Esophagus squamous epithelium (tissue), 5 donors: Measurements from ENCODE around the gene TRIM33. TPM values are rescaled to one million over a fixed set of nuclear protein-coding genes. Genes with fewer than 3 reads are reported as not detected.

ENCODE experiments used
- DNase-seq: peaks from one replicate; lab custom pipeline; 2025; lab: John Stamatoyannopoulos, UW
- H3K27ac ChIP-seq, 4 donors: fragments of 200-600 bp; sonication (generic); one replicate each; pipeline ENCODE4 v1.5.1; 2016 to 2019; ENCODE audit warnings: mild to moderate bottlenecking in 1 of 4
- H3K27me3 ChIP-seq, 4 donors: fragments of 200-600 bp; sonication (generic); 1 replicate in 3 of 4; 2 replicates in 1 of 4; pipeline versions ENCODE4 v1.5.1 to v1.6.0; 2017 to 2021; ENCODE audit warnings: antibody characterized with exemption in 1 of 4
- H3K36me3 ChIP-seq, 3 donors: fragments of 200-600 bp; sonication (generic); one replicate each; pipeline ENCODE4 v1.5.1; 2016 to 2019
- H3K4me1 ChIP-seq, 3 donors: fragments of 200-600 bp; sonication (generic); one replicate each; pipeline ENCODE4 v1.5.1; 2017 to 2019
- H3K4me3 ChIP-seq, 4 donors: fragments of 200-600 bp; sonication (generic); 1 replicate in 3 of 4; 2 replicates in 1 of 4; pipeline ENCODE4 v1.5.1; 2016 to 2019; ENCODE audit warnings: mild to moderate bottlenecking in 2 of 4, moderate library complexity in 1 of 4
- H3K9me3 ChIP-seq, 3 donors: fragments of 200-600 bp; sonication (generic); one replicate each; pipeline ENCODE4 v1.5.1; 2016 to 2019
- POLR2A ChIP-seq, 4 donors: fragments of 450-650 bp; IDR thresholded peaks; one replicate each; pipeline ENCODE4 v1.6.1; 2017; ENCODE audit warnings: antibody characterized with exemption in 4 of 4, mild to moderate bottlenecking in 4 of 4, moderate library complexity in 3 of 4
- WGBS, 2 donors: methylation state at CpG; one replicate each; pipeline ENCODE4 v1.1.5; 2018; 5-methylcytosine and 5-hydroxymethylcytosine counted together
- intact Hi-C: fragments of 100-400 bp; cut with DNase I; formaldehyde crosslinking; loops from one replicate; pipeline ENCODE4 v1.15.0; 2022
- total RNA-seq, 4 donors: library from RNA; depleted of rRNA; stranded (reverse); fragments of >200 nt; gene quantifications; one replicate each; pipeline ENCODE4 v1.1.0, GENCODE V29; 2016
- TF ChIP-seq, protein P1 (sequence below), 6 experiments: fragments of 450-650 bp in 4 of 6; fragments of 200-600 bp in 2 of 6; sonication (generic) in 2 of 6; IDR thresholded peaks; one replicate each; pipeline ENCODE4 v1.5.1; 2016 to 2019; ENCODE audit warnings: antibody characterized with exemption in 6 of 6, mild to moderate bottlenecking in 4 of 6, moderate library complexity in 4 of 6
- donor health status: DM: yes; HTN: yes; CAD: no.

The TRIM33 gene
- total RNA-seq, 4 donors from 2014 or later: 19.1 to 38.7 (median 25.4) TPM

DNA sequence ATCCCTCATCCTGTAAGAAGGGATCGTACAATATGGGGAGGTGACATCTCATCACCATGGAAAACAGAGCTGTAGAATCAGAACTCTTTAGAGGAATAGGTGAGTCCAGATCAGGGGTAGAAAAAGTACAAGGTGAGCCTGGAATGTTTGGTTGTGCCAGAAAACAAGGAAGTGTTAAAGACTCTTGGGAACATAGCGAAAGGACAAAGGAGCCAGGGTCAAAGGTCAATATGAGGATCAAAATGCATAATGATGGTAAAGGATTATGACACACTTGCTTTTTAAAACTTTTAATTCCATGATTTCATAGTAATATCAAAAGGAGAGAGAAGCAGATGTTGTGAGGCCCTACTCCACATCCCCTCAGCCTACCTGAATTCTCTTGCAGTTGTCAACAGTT, 19.2 kb upstream of the TRIM33 start:
- DNase-seq: no peak
- H3K27me3 ChIP-seq: no peaks in the 10 kb centered on the region
- no peaks in the 10 kb centered on the region for H3K36me3 ChIP-seq
- WGBS, 2 donors: 86 to 91% methylated on average over 2 of the region's 2 CpGs
- H3K27ac ChIP-seq: no peak overlapping the region
- no peaks in the 10 kb centered on the region for H3K4me1 ChIP-seq
- TF ChIP-seq POLR2A (IDR thresholded peaks at IDR 0.05): no peak
- TF ChIP-seq, protein P1, sequence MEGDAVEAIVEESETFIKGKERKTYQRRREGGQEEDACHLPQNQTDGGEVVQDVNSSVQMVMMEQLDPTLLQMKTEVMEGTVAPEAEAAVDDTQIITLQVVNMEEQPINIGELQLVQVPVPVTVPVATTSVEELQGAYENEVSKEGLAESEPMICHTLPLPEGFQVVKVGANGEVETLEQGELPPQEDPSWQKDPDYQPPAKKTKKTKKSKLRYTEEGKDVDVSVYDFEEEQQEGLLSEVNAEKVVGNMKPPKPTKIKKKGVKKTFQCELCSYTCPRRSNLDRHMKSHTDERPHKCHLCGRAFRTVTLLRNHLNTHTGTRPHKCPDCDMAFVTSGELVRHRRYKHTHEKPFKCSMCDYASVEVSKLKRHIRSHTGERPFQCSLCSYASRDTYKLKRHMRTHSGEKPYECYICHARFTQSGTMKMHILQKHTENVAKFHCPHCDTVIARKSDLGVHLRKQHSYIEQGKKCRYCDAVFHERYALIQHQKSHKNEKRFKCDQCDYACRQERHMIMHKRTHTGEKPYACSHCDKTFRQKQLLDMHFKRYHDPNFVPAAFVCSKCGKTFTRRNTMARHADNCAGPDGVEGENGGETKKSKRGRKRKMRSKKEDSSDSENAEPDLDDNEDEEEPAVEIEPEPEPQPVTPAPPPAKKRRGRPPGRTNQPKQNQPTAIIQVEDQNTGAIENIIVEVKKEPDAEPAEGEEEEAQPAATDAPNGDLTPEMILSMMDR (IDR thresholded peaks at IDR 0.05): no peak
- no peaks in the 10 kb centered on the region for H3K9me3 ChIP-seq
- H3K4me3 ChIP-seq: no peak overlapping the region
- intact Hi-C loops: no loop called here

DNA sequence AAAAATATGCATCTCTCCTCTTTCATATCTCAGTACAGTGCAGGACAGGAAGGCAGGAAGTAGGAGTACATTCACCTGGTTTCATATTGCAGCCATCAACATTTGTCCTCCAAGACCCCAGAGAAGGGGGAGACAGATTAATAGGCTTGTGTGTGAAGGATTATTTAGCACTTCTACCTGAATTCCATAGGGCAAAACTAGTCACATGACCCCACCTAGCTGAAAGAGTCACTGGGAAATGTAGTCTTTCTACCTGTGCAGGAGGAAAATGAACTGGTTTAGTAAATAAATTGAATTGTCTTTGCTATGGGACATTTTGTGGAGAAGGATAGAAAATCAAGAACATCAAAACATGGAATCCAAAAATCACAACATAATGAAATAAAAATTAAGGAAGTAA, 13.9 kb upstream of the TRIM33 start:
- no peaks in the 10 kb centered on the region for H3K4me1 ChIP-seq
- H3K4me3 ChIP-seq: no peak overlapping the region
- no peak for DNase-seq
- TF ChIP-seq, protein P1 (IDR thresholded peaks at IDR 0.05): no peak
- no peak for TF ChIP-seq POLR2A (IDR thresholded peaks at IDR 0.05)
- no peak overlapping the region for H3K27ac ChIP-seq
- intact Hi-C loops: no loop called here
- peaks cover 0 to 7% (median 0%) of the 10 kb centered on the region in 4 donors for H3K27me3 ChIP-seq
- no peaks in the 10 kb centered on the region for H3K36me3 ChIP-seq
- H3K9me3 ChIP-seq: no peaks in the 10 kb centered on the region

DNA sequence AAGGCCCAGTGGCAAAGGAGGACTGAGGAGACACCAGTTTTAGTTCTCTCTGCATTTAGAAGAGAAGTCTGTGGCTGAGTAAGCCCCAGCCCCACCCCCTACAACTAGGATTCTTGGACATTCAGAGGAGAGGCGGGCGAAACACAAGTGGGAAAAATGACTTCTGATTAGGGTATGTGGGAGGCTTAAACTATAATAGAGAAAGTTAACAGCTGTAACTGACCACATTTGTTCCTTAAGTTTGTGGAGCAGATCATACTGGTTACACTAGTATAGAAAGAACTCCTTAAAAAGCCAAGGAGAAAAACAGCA, 11.2 kb upstream of the TRIM33 start:
- H3K4me1 ChIP-seq: no peaks in the 10 kb centered on the region
- H3K27ac ChIP-seq: no peak overlapping the region
- H3K9me3 ChIP-seq: no peaks in the 10 kb centered on the region
- H3K4me3 ChIP-seq: no peak overlapping the region
- H3K36me3 ChIP-seq: no peaks in the 10 kb centered on the region
- WGBS, 2 donors: 53 to 93% methylated on average over 2 of the region's 2 CpGs
- peaks cover 0 to 7% (median 0%) of the 10 kb centered on the region in 4 donors for H3K27me3 ChIP-seq
- intact Hi-C loops: no loop called here
- DNase-seq: no peak
- no peak for TF ChIP-seq POLR2A (IDR thresholded peaks at IDR 0.05)
- TF ChIP-seq, protein P1 (IDR thresholded peaks at IDR 0.05): no peak

DNA sequence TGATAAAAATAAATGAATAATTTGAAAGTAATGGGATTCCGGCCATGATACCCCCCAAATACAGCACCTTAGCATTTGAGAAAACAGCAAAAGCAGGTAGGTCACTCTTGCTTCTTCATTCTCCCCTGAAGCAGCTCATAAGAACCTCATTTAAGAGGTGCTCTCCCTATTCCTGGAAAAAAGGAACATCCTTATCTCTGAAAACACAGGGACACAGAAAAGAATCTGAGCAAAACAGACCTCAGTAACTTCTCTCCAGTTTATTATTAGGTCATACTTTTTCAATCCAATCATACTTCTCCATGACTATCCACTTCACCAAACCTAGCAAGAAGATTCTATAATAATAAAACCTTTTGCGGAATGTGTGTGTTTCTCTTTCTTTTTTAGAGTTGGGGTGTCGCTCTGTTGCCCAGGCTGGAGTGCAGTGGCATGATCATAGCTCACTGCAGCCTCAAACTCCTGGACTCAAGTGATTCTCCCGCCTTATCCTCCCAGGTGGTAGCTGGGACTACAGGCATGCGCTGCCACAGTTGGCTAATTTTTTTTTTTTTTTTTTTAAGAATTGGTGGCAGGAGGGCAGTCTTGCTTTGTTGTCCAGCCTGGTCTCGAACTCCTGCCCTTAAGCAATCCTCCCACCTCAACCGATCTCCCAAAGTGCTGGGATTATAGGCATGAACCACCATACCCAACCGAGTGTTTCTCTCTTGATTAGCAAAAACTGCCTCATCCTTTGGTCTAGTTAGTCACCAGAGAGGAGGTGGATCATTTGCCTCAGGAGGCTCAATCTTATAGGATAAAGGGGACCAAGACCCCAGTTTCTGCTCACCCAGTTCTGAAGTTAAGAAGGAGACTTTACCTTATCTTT, 10.6 kb upstream of the TRIM33 start:
- intact Hi-C loops: no loop called here
- DNase-seq: no peak
- 85 to 87% methylated on average over 8 of the region's 8 CpGs for WGBS, 2 donors
- Histone ChIP-seq H3K36me3 (no peaks in the 10 kb centered on the region), H3K9me3 (no peaks in the 10 kb centered on the region), H3K4me1 (no peaks in the 10 kb centered on the region), H3K27me3 (peaks cover 0 to 7% (median 0%) of the 10 kb centered on the region in 4 donors), H3K4me3 (no peak overlapping the region), H3K27ac (no peak overlapping the region)
- no peak for TF ChIP-seq POLR2A (IDR thresholded peaks at IDR 0.05)

DNA sequence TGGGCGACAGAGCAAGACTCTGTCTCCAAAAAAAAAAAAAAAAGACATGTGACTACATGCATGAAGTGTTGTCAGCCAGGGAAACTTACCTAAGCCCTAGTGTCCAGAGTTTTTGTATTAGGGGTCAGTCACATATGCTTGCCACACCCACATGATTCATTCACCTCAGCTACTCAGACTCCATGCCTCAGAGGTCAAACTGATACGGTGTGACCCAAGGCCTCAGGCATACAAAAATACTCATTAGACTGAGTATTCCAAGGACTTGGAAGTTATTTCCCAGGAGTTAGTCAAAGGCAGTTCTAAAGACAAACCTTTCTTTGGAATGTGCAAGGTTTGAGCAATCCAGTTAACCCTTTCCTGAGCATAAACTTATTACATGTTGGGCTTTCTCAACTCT, 6.3 kb upstream of the TRIM33 start:
- Histone ChIP-seq H3K4me1 (peaks cover 0 to 3% (median 3%) of the 10 kb centered on the region in 3 donors), H3K27ac (no peak overlapping the region), H3K36me3 (no peaks in the 10 kb centered on the region), H3K4me3 (no peak overlapping the region), H3K9me3 (no peaks in the 10 kb centered on the region), H3K27me3 (peaks cover 0 to 7% (median 0%) of the 10 kb centered on the region in 4 donors)
- intact Hi-C loops: no loop called here
- no peak for TF ChIP-seq POLR2A (IDR thresholded peaks at IDR 0.05)
- TF ChIP-seq, protein P1 (IDR thresholded peaks at IDR 0.05): no peak
- no peak for DNase-seq
- 62 to 63% methylated on average over 2 of the region's 2 CpGs for WGBS, 2 donors
